ENCODE measurements around the gene METTL4. TPM values are rescaled to one million over a fixed set of nuclear protein-coding genes. Genes with fewer than 3 reads are reported as not detected.

METTL4 gene
- total and polyA plus RNA-seq, 2 of the 8 experiments (the other 6 are each of a cell fraction or from before 2014, with no cell fraction given) = 8.5 to 11.5 TPM

GRCh38 chr18:2572171-2572569 lies 865 bp upstream of the METTL4 start:
- no peak for FAIRE-seq

More at GRCh38 chr18:2572171-2572569, 865 bp upstream of the METTL4 start:
- H2AK5ac ChIP-seq (ENCODE audit: low read depth, low read length) = no peak overlapping the region
- no peak overlapping the region for H3K18ac ChIP-seq (ENCODE audit: extremely low read depth, low read length)
- 14% methylated on average over 1 of the region's 1 CpG; no CpG with 5 or more reads in 1 of the 2 experiments for WGBS, 2 experiments (ENCODE audit: extremely low coverage in 1 of 2, insufficient coverage in 1 of 2, insufficient read length in 1 of 2, insufficient replicate concordance in 2 of 2, low coverage in 1 of 2, low lambda C conversion rate in 2 of 2, missing lambda C conversion rate in 1 of 2)
- H4K8ac ChIP-seq (ENCODE audit: extremely low read depth, insufficient read depth, low read length) = no peak overlapping the region
- ChIA-PET POLR2A (ENCODE audit: partially characterized antibody) (interaction anchor here (1.6 to 2.0 kb wide), 3 partner anchors 15 to 151 kb away, joined by 3 to 9 read pairs (median 6); partner anchors contain the start of gene SMCHD1), CTCF (ENCODE audit: partially characterized antibody) (interaction anchor here (0.6 kb wide), 1 partner anchor 15 kb away, joined by 3 read pairs; no protein-coding TSS in a partner anchor)
- H3K27ac ChIP-seq (ENCODE audit: low read depth, low read length) = no peak overlapping the region
- H3K23ac ChIP-seq (ENCODE audit: insufficient read length) = no peak overlapping the region
- peak overlapping the region; percentile 21 to 95 (median 64); a peak in 6 of 7 replicates for H3K9ac ChIP-seq (replicated peaks in 1 of 4; ENCODE audit: extremely low read depth in 1 of 4, low read depth in 3 of 4, low read length in 3 of 4)
- no peak overlapping the region for H4K91ac ChIP-seq (replicated peaks; ENCODE audit: insufficient read length, low read length)
- H3K79me1 ChIP-seq (ENCODE audit: low read depth, low read length) = peaks cover 8% of the 10 kb centered on the region
- no peak overlapping the region for H2BK5ac ChIP-seq (ENCODE audit: low read depth, low read length)
- peaks cover 8% of the 10 kb centered on the region for H3K23me2 ChIP-seq (ENCODE audit: low read depth, low read length)
- TF ChIP-seq JUND (IDR thresholded peaks at IDR 0.05; ENCODE audit: low read length) = no peak
- no peak for TF ChIP-seq SP4 (IDR thresholded peaks at IDR 0.05; ENCODE audit: low read length)
- no peak for TF ChIP-seq TEAD4 (IDR thresholded peaks at IDR 0.05; ENCODE audit: low read depth, low read length)
- TF ChIP-seq CTCF (IDR thresholded peaks at IDR 0.05; ENCODE audit: control extremely low read depth in 1 of 3, insufficient read depth in 1 of 3, low read depth in 1 of 3, low read length in 3 of 3) = no peak
- no peak for TF ChIP-seq SUZ12 (IDR thresholded peaks at IDR 0.05; ENCODE audit: low read length)
- no peak for TF ChIP-seq CREB1 (IDR thresholded peaks at IDR 0.05)
- no peak for TF ChIP-seq SP1 (IDR thresholded peaks at IDR 0.05; ENCODE audit: low read depth, low read length)
- TF ChIP-seq RAD21 (IDR thresholded peaks at IDR 0.05 in 1 of 2, conservative IDR thresholded peaks at IDR 0.05 in 1 of 2; ENCODE audit: low read depth in 2 of 2, low read length in 2 of 2) = no peak
- no peak for TF ChIP-seq MAX (IDR thresholded peaks at IDR 0.05)
- TF ChIP-seq GTF2F1 (IDR thresholded peaks at IDR 0.05; ENCODE audit: borderline replicate concordance, low read depth, low read length) = no peak
- no peak for TF ChIP-seq ZNF274 (IDR thresholded peaks at IDR 0.05; ENCODE audit: borderline replicate concordance, extremely low read depth, low read length)
- H2BK15ac ChIP-seq (ENCODE audit: low read length) = no peak overlapping the region
- peaks cover 12 to 61% of the 10 kb centered on the region in 2 experiments for H3K79me2 ChIP-seq (ENCODE audit: control insufficient read depth in 1 of 2, insufficient read depth in 2 of 2, low read length in 2 of 2)
- no peaks in the 10 kb centered on the region for H3K27me3 ChIP-seq (replicated peaks in 1 of 4; ENCODE audit: control insufficient read depth in 3 of 4, extremely low read depth in 1 of 4, insufficient read depth in 3 of 4, low read length in 3 of 4)
- H2BK20ac ChIP-seq (ENCODE audit: low read length) = no peak overlapping the region
- H3K4me1 ChIP-seq (replicated peaks in 1 of 4; ENCODE audit: control insufficient read depth in 3 of 4, insufficient read depth in 4 of 4, low read length in 3 of 4) = peaks cover 0 to 8% (median 4%) of the 10 kb centered on the region in 4 experiments; a peak in 2 of 7 replicates
- 0 out of 2 replicates have a peak overlapping the region, but pooled peaks have one; percentile 13 for H2AFZ ChIP-seq (ENCODE audit: low read length)
- H2BK12ac ChIP-seq (ENCODE audit: low read depth, low read length) = no peak overlapping the region
- no peak overlapping the region for H3K4ac ChIP-seq (replicated peaks; ENCODE audit: insufficient read length, low read depth, low read length)
- peak overlapping the region; percentile 77 to 97 (median 86) for H3K4me3 ChIP-seq (ENCODE audit: extremely low read depth in 1 of 4, insufficient read depth in 2 of 4, low read depth in 3 of 4, low read length in 4 of 4)
- no peak overlapping the region for H3K56ac ChIP-seq (replicated peaks; ENCODE audit: insufficient read length, low read depth, low read length)
- peak overlapping the region; percentile 80 to 88 for H3K4me2 ChIP-seq (ENCODE audit: insufficient read depth in 1 of 2, low read depth in 2 of 2, low read length in 2 of 2)
- H3K36me3 ChIP-seq (ENCODE audit: control insufficient read depth in 2 of 4, insufficient read depth in 4 of 4, low read length in 3 of 4) = peaks cover 2 to 28% (median 12%) of the 10 kb centered on the region in 4 experiments; a peak in 6 of 8 replicates
- DNase-seq (ENCODE audit: low read depth in 1 of 2, low spot score in 2 of 2) = no peak
- H2BK120ac ChIP-seq (replicated peaks; ENCODE audit: low read depth, low read length) = no peak overlapping the region
- H4K5ac ChIP-seq (ENCODE audit: insufficient read length, low read depth, low read length) = no peak overlapping the region
- no peaks in the 10 kb centered on the region for H3K9me3 ChIP-seq (ENCODE audit: insufficient read depth in 2 of 2, low read depth in 1 of 2, low read length in 1 of 2)
- no peak overlapping the region for H3K14ac ChIP-seq (ENCODE audit: insufficient read length)
- H4K20me1 ChIP-seq (replicated peaks in 1 of 2; ENCODE audit: control insufficient read depth in 1 of 2, insufficient read depth in 2 of 2, low read length in 2 of 2) = no peaks in the 10 kb centered on the region

Data from H1 (cell line).